Ascending aorta (tissue), 2 donors: ENCODE data around the gene FAM217A. TPM values are rescaled to one million over a fixed set of nuclear protein-coding genes. Genes with fewer than 3 reads are reported as not detected.
"Not testable (repeated sequence)": the region's sequence is repeated elsewhere in the genome, so short reads cannot be mapped to it uniquely, and the experiment has no call there.

Source experiments
- DNase-seq, 2 donors: peaks; one replicate each; pipeline ENCODE4 v3.0.0-alpha.2; 2019; ENCODE audit warnings: low spot score in 2 of 2
- H3K27ac ChIP-seq, 2 donors: fragments of 200-600 bp; sonication (generic); one replicate each; pipeline ENCODE4 v1.5.1; 2016 to 2017; ENCODE audit warnings: mild to moderate bottlenecking in 1 of 2
- H3K27me3 ChIP-seq: fragments of 200-600 bp; sonication (generic); one replicate; pipeline ENCODE4 v1.5.1; 2017
- H3K36me3 ChIP-seq, 2 donors: fragments of 200-600 bp; sonication (generic); one replicate each; pipeline ENCODE4 v1.5.1; 2016
- H3K4me1 ChIP-seq, 2 donors: fragments of 200-600 bp; sonication (generic); one replicate each; pipeline ENCODE4 v1.5.1; 2016 to 2017; ENCODE audit warnings: mild to moderate bottlenecking in 1 of 2
- H3K4me3 ChIP-seq, 2 donors: fragments of 200-600 bp; sonication (generic); one replicate each; pipeline ENCODE4 v1.5.1; 2016 to 2017; ENCODE audit warnings: mild to moderate bottlenecking in 1 of 2
- H3K9me3 ChIP-seq, 2 donors: fragments of 200-600 bp; sonication (generic); one replicate each; pipeline ENCODE4 v1.5.1; 2016
- CTCF ChIP-seq, 3 experiments: fragments of 200-600 bp in 2 of 3; fragments of 450-650 bp in 1 of 3; sonication (generic) in 2 of 3; IDR thresholded peaks; one replicate each; pipeline ENCODE4 v1.5.1; 2016 to 2019; ENCODE audit warnings: antibody characterized with exemption in 3 of 3, mild to moderate bottlenecking in 1 of 3, moderate library complexity in 1 of 3
- intact Hi-C: fragments of 100-400 bp; cut with DNase I; formaldehyde crosslinking; loops from one replicate; pipeline ENCODE4 v1.15.1; 2023
- total RNA-seq: library from RNA; depleted of rRNA; stranded (reverse); fragments of >200 nt; gene quantifications from one replicate; pipeline ENCODE4 v1.1.0, GENCODE V29; 2016

Gene FAM217A
- total RNA-seq, 1 donor from 2014 or later, result not detected

GRCh38 chr6:4093288-4093687 is 14.4 kb upstream of the FAM217A start:
- no peak for DNase-seq
- Histone ChIP-seq H3K4me1 (no peaks in the 10 kb centered on the region), H3K9me3 (no peaks in the 10 kb centered on the region), H3K4me3 (no peak overlapping the region), H3K36me3 (no peaks in the 10 kb centered on the region), H3K27me3 (no peaks in the 10 kb centered on the region), H3K27ac (no peak overlapping the region)
- intact Hi-C loops, result no loop called here
- no peak for TF ChIP-seq CTCF (IDR thresholded peaks at IDR 0.05)

DNA sequence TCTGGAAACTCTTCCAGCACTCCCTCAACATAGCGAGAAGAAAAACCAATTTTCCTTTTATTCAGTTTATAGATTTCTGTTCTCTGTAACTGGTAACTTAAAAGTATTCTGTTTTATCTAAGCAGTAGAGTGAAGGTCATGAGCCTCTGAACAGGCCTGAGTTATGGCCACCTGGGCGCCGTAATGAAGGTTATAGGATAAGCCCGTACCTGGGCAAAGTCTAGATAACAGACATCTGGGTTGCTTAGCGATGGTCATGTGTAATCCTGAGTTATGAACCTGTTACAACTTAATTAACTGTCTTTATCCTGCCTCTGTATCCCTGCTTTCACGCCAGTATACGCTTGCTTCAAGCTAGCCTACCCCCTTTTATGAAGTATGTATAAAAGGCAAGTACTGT is 13.0 kb upstream of the FAM217A start:
- no peak overlapping the region for H3K27ac ChIP-seq
- H3K27me3 ChIP-seq, result no peaks in the 10 kb centered on the region
- H3K36me3 ChIP-seq, result no peaks in the 10 kb centered on the region
- intact Hi-C loops, result no loop called here
- H3K4me3 ChIP-seq, result no peak overlapping the region
- no peaks in the 10 kb centered on the region for H3K4me1 ChIP-seq
- DNase-seq, result no peak
- no peaks in the 10 kb centered on the region for H3K9me3 ChIP-seq
- TF ChIP-seq CTCF (IDR thresholded peaks at IDR 0.05), result no peak

- H3K36me3 ChIP-seq, H3K27me3 ChIP-seq, intact Hi-C loops, H3K27ac ChIP-seq, DNase-seq, H3K4me3 ChIP-seq, H3K9me3 ChIP-seq, H3K4me1 ChIP-seq: not testable (repeated sequence)
These were observed 11.1 kb upstream of the FAM217A start for GRCh38 chr6:4090043-4090442.

DNA sequence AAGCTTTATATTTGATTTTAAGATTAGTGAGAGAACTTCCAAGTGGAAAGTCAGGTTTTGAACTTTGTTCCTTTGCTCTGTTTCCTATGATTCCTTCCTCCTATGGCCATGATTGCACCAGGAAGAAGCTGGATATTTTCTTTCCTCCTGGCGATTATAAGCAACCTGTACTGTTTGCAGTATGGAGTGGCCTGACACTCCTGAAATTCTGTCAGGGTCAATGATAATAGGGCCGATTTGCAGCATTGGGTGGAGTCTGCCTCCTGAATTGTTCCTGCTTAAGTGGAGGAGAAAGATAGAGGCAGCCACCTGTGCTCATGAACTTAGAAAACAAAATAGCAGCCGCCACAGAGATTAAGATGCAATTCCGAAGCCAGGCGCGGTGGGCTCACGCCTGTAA is 9.8 kb upstream of the FAM217A start:
- no peaks in the 10 kb centered on the region for H3K36me3 ChIP-seq
- no peaks in the 10 kb centered on the region for H3K4me1 ChIP-seq
- no peak for DNase-seq
- intact Hi-C loops, result no loop called here
- no peak overlapping the region for H3K27ac ChIP-seq
- H3K27me3 ChIP-seq, result no peaks in the 10 kb centered on the region
- TF ChIP-seq CTCF (IDR thresholded peaks at IDR 0.05), result no peak
- no peak overlapping the region for H3K4me3 ChIP-seq
- H3K9me3 ChIP-seq, result no peaks in the 10 kb centered on the region

DNA sequence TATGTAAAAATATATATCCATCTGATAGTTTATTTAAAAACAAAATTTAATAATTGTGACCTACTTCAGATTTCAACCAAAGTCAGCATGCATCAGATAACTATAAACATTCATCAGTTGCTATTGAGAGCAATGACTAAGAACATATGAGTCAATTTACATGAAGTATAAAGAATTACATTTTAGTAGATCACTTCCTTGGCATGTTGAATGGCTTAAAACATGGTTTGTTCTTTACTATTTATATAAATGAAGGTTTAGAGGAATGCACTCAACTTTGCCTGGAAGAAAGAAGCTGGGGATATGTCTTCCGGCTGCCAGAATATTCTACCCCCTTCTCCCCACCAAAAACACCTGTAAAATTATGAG is 6.4 kb upstream of the FAM217A start:
- Histone ChIP-seq H3K27me3 (no peaks in the 10 kb centered on the region), H3K4me1 (no peaks in the 10 kb centered on the region), H3K27ac (no peak overlapping the region), H3K36me3 (no peaks in the 10 kb centered on the region), H3K4me3 (no peak overlapping the region), H3K9me3 (no peaks in the 10 kb centered on the region)
- intact Hi-C loops, result no loop called here
- TF ChIP-seq CTCF (IDR thresholded peaks at IDR 0.05), result no peak
- no peak for DNase-seq

GRCh38 chr6:4084444-4085331 is 5.8 kb upstream of the FAM217A start:
- DNase-seq, result no peak
- intact Hi-C loops, result no loop called here
- H3K27me3 ChIP-seq, result no peaks in the 10 kb centered on the region
- H3K4me1 ChIP-seq, result no peaks in the 10 kb centered on the region
- no peak overlapping the region for H3K27ac ChIP-seq
- no peak overlapping the region for H3K4me3 ChIP-seq
- no peaks in the 10 kb centered on the region for H3K9me3 ChIP-seq
- TF ChIP-seq CTCF (IDR thresholded peaks at IDR 0.05), result no peak
- no peaks in the 10 kb centered on the region for H3K36me3 ChIP-seq
